ENCODE measurements around the gene MIB1. TPM values are rescaled to one million over a fixed set of nuclear protein-coding genes. Genes with fewer than 3 reads are reported as not detected.

MIB1 gene
- total RNA-seq, 1 donor from 2014 or later = 42.8 TPM

DNA sequence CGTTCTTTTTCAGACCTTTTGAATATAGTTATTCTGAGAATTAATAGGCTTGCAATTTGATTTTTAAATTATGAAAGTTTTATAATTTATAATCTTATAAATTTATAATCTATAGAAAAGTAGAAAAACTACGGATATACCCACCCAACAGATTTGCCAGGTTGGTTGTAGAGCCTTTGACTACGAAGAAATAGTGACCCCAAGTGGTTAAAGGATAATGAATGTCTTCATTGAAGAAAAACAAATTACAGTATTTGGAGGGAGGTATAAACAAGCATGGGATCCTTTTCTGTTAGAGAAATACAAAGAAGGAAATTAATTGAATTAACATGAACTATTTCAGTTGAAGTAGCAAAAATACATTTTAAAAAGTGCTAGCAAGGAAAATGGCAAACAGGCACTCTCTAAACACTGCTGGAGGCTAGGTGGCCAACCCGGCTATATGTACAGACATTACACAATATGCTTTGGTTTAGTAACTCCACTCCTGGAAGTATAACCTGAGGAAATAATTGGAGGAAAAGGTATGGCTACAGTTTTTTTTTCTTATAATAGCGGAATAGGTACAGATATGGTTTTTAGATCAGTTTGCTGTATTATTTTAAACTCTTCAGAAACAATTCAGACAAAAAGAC lies 110.9 kb downstream of the MIB1 start:
- DNase-seq (ENCODE audit: low read depth) = no peak
- no peak overlapping the region for H3K4me3 ChIP-seq (ENCODE audit: low read depth, low read length)
- TF ChIP-seq, protein P1, sequence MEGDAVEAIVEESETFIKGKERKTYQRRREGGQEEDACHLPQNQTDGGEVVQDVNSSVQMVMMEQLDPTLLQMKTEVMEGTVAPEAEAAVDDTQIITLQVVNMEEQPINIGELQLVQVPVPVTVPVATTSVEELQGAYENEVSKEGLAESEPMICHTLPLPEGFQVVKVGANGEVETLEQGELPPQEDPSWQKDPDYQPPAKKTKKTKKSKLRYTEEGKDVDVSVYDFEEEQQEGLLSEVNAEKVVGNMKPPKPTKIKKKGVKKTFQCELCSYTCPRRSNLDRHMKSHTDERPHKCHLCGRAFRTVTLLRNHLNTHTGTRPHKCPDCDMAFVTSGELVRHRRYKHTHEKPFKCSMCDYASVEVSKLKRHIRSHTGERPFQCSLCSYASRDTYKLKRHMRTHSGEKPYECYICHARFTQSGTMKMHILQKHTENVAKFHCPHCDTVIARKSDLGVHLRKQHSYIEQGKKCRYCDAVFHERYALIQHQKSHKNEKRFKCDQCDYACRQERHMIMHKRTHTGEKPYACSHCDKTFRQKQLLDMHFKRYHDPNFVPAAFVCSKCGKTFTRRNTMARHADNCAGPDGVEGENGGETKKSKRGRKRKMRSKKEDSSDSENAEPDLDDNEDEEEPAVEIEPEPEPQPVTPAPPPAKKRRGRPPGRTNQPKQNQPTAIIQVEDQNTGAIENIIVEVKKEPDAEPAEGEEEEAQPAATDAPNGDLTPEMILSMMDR (conservative IDR thresholded peaks at IDR 0.05; ENCODE audit: low read depth, low read length) = peak; percentile 57

DNA sequence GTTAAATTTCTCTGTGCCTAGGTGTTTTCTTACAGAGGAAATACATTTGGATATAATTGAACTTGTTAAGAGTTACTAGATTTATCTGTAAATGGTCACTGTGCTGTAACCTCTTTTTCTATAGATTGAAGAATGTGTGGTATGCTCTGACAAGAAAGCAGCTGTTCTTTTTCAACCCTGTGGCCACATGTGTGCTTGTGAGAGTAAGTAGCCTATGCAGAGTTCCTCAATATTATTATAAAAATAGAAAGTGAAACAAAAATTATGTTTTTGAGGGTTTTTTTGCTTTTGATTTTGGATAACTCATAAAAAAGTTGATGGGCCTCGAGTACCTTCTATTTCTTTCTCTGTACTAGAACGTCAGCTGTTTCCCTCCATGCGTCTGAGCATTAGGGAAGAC lies 112.4 kb downstream of the MIB1 start:
- no peak for DNase-seq (ENCODE audit: low read depth)
- TF ChIP-seq, protein P1 (conservative IDR thresholded peaks at IDR 0.05; ENCODE audit: low read depth, low read length) = no peak
- H3K4me3 ChIP-seq (ENCODE audit: low read depth, low read length) = no peak overlapping the region

DNA sequence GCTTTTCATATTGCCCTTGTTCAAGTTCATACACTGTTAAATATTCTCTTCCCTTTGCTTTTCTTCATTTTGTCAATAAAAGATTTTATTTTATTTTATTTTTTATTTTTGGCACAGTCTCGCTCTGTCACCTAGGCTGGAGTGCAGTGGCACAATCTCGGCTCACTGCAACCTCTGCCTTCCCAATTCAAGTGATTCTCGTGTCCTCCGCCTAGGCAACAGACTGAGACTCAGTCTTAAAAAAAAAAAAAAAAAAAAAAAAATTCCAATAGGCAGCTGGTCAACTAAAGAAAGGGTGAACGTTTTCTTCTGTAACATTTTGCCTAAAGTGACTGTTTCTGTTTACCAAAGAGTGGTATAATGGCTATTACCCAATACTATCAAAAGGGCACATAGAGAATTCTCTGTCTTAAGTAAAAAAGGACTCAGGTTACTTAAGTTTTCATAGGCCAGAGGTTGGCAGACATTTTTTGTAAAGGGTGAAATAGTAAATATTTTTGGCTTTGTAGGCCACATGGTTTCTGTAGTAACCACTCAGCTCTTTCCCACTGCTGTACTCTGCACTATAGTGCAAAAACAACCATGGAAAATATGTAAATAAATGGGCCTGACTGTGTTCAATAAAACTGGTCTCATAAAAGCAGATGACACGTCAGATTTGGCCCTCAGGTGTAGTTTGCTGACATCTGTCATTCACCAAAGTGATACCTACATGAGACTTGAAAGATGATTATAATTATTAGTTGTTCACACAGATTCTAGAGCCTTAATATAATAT lies 113.4 kb downstream of the MIB1 start:
- TF ChIP-seq, protein P1 (conservative IDR thresholded peaks at IDR 0.05; ENCODE audit: low read depth, low read length) = no peak

GRCh38 chr18:21855432-21855831 lies 114.8 kb downstream of the MIB1 start:
- no peak for DNase-seq (ENCODE audit: low read depth)
- no peak overlapping the region for H3K4me3 ChIP-seq (ENCODE audit: low read depth, low read length)
- TF ChIP-seq, protein P1 (conservative IDR thresholded peaks at IDR 0.05; ENCODE audit: low read depth, low read length) = no peak

More for the DNA sequence above, 113.4 kb downstream of the MIB1 start:
- no peak overlapping the region for H3K4me3 ChIP-seq (ENCODE audit: low read depth, low read length)
- DNase-seq (ENCODE audit: low read depth) = no peak

- TF ChIP-seq, protein P1 (conservative IDR thresholded peaks at IDR 0.05; ENCODE audit: low read depth, low read length) = no peak
- DNase-seq (ENCODE audit: low read depth) = no peak
- H3K4me3 ChIP-seq (ENCODE audit: low read depth, low read length) = no peak overlapping the region
Measured at GRCh38 chr18:21857871-21858270, 117.3 kb downstream of the MIB1 start.

DNA sequence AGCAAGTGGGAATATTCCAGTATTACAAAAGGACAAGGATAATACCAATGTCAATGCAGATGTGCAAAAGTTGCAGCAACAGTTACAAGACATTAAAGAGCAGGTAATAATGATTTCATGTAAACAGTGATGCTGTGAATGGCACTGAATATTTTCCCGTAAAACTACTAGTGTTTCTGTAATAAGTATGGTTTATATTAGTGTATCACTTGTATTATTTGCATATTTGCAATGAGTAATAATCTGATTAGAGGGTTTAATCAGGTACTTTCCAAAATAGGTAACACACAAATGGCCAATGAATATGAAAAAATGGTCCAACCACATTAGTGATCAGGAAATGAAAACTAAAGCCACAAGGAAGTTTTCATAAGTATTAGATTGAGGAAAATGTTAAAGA lies 118.0 kb downstream of the MIB1 start:
- no peak overlapping the region for H3K4me3 ChIP-seq (ENCODE audit: low read depth, low read length)
- TF ChIP-seq, protein P1 (conservative IDR thresholded peaks at IDR 0.05; ENCODE audit: low read depth, low read length) = no peak

More for the DNA sequence above, 118.0 kb downstream of the MIB1 start:
- no peak for DNase-seq (ENCODE audit: low read depth)
